Measurements from ENCODE around the gene SLC37A3. TPM values are rescaled to one million over a fixed set of nuclear protein-coding genes. Genes with fewer than 3 reads are reported as not detected.

SLC37A3 gene
- total RNA-seq, 1 donor from 2014 or later = 7.5 TPM

DNA sequence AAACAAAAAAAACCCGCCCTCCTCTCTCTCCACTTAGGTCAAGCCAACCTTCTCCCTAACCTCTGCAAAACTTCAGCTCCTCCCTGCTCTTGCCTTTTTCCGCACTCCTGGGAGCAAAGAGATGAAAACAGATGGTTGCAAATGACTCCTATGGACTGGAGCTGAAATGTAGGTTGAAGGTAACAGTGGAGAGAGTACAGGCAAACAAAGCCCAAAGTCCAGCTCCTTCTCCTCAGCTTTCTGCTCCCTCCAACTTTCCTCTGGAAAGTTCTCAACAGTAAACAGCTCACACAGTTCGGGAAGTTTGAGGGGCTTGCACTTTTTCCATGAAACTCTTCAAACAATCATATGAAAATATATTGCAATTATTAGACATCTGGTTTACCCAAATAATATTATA lies 90.3 kb downstream of the SLC37A3 start:
- H3K4me1 ChIP-seq = no peaks in the 10 kb centered on the region
- no peak for DNase-seq
- no peaks in the 10 kb centered on the region for H3K27me3 ChIP-seq (ENCODE audit: low read depth)
- intact Hi-C loops (cut with micrococcal nuclease) = loop anchor here (10.0 kb wide), 1 partner anchor 133 kb away; the partner anchor contains the start of gene KDM7A
- no peak overlapping the region for H3K27ac ChIP-seq (replicated peaks)
- TF ChIP-seq, protein P1, sequence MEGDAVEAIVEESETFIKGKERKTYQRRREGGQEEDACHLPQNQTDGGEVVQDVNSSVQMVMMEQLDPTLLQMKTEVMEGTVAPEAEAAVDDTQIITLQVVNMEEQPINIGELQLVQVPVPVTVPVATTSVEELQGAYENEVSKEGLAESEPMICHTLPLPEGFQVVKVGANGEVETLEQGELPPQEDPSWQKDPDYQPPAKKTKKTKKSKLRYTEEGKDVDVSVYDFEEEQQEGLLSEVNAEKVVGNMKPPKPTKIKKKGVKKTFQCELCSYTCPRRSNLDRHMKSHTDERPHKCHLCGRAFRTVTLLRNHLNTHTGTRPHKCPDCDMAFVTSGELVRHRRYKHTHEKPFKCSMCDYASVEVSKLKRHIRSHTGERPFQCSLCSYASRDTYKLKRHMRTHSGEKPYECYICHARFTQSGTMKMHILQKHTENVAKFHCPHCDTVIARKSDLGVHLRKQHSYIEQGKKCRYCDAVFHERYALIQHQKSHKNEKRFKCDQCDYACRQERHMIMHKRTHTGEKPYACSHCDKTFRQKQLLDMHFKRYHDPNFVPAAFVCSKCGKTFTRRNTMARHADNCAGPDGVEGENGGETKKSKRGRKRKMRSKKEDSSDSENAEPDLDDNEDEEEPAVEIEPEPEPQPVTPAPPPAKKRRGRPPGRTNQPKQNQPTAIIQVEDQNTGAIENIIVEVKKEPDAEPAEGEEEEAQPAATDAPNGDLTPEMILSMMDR (IDR thresholded peaks at IDR 0.05; ENCODE audit: borderline replicate concordance) = no peak
- H3K4me3 ChIP-seq = no peak overlapping the region
- H3K36me3 ChIP-seq = peaks cover 8% of the 10 kb centered on the region
- peaks cover 13% of the 10 kb centered on the region for H3K9me3 ChIP-seq (replicated peaks)

DNA sequence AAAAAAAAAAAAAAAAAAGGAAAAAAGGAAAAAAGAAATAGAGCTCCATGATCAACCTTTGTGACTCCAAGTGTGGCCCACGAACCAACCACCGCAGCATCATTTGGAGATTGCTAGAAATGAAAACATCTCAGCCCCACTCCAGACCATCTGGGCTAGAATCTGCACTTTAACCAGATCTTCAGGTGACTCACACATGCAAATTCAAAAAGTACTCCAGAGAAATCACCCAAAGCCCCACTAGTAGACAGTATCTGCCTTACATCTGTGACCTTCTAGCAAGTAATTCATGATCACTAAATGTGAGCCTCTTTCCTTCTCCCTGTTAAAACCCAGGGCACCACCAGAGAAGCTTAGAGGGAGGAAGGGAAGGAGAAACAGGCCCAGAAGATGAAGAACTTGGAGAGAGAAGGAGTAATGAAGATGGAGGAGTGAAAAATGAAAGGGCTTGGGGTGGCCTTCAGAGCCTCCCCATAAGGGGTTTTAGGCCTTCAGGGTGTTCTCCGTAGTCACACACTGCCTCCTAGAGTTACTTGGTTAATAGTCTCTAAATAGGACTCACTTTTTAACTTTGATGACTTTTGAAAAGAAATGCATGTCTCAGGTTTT lies 94.0 kb downstream of the SLC37A3 start:
- intact Hi-C loops (cut with micrococcal nuclease) = loop anchor here (10.0 kb wide), 1 partner anchor 129 kb away; the partner anchor contains the start of gene KDM7A
- TF ChIP-seq, protein P1 (IDR thresholded peaks at IDR 0.05; ENCODE audit: borderline replicate concordance) = peak; percentile 58

DNA sequence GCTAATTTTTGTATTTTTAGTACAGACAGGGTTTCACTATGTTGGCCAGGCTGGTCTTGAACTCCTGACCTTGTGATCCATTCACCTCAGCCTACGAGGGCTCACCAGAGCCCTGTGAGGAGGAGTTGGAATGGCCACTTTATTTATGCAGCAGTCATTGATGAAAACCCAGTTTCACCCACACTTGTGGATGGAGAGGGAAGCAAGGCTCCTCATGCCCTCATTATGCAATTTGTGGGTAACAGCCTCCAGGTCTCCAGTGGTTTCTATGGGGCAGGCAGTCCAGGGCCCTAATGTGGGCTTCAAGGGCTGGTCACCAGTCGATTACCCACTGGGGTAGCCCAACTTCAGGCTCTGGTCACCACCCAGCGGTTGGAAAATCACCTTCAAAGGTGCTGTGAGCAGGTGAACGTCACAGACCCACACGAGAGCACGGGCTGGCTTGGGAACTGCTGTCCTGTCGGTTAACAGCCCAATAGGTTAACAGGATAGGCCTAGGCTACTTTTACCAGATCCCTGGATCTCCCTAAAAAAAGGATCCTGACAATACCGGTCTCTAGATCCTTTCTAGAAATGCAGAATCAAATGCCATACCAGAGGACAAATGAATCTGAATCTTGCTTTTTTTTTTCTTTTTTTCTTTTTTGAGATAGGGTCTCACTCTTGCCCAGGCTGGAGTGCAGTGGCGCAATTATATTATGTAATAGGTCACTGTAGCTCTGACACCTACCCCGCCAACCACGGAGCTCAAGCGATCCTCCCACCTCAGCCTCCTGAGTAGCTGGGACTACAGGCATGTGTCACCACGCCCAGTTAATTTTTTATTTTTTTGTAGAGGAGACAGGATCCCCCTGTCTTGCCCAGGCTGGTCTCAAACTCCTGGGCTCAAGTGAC lies 97.8 kb downstream of the SLC37A3 start:
- Histone ChIP-seq H3K27ac (replicated peaks) (no peak overlapping the region), H3K4me3 (no peak overlapping the region), H3K36me3 (no peaks in the 10 kb centered on the region), H3K9me3 (replicated peaks) (no peaks in the 10 kb centered on the region), H3K4me1 (no peaks in the 10 kb centered on the region), H3K27me3 (ENCODE audit: low read depth) (no peaks in the 10 kb centered on the region)
- intact Hi-C loops (cut with micrococcal nuclease) = loop anchor here (10.0 kb wide), 1 partner anchor 126 kb away; the partner anchor contains the start of gene KDM7A
- no peak for DNase-seq
- TF ChIP-seq, protein P1 (IDR thresholded peaks at IDR 0.05; ENCODE audit: borderline replicate concordance) = no peak

More for the DNA sequence above, 94.0 kb downstream of the SLC37A3 start:
- H3K4me1 ChIP-seq = no peaks in the 10 kb centered on the region
- H3K27ac ChIP-seq (replicated peaks) = no peak overlapping the region
- no peaks in the 10 kb centered on the region for H3K27me3 ChIP-seq (ENCODE audit: low read depth)
- DNase-seq = no peak
- H3K4me3 ChIP-seq = no peak overlapping the region
- no peaks in the 10 kb centered on the region for H3K36me3 ChIP-seq
- H3K9me3 ChIP-seq (replicated peaks) = no peaks in the 10 kb centered on the region

DNA sequence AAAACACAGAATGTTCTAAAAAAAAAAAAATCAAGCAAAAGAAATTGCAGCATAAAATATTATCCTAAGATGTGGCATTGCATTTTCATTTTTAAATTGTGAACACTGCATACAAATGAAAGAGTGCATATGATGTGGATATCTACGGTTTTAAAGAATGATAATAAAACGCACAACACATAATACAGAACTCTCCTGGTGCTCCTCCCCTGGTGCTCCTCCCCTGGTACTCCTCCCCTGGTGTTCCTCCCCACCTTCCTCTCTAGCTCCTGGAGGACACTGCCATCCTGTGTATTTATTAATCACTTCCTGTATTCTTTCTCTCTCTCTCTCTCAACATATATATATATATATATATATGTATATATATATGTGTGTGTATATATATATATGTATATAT lies 100.1 kb downstream of the SLC37A3 start:
- Histone ChIP-seq H3K27ac (replicated peaks) (no peak overlapping the region), H3K4me1 (no peaks in the 10 kb centered on the region), H3K4me3 (no peak overlapping the region), H3K9me3 (replicated peaks) (no peaks in the 10 kb centered on the region), H3K27me3 (ENCODE audit: low read depth) (no peaks in the 10 kb centered on the region), H3K36me3 (no peaks in the 10 kb centered on the region)
- intact Hi-C loops (cut with micrococcal nuclease) = no loop called here
- TF ChIP-seq, protein P1 (IDR thresholded peaks at IDR 0.05; ENCODE audit: borderline replicate concordance) = no peak
- no peak for DNase-seq

DNA sequence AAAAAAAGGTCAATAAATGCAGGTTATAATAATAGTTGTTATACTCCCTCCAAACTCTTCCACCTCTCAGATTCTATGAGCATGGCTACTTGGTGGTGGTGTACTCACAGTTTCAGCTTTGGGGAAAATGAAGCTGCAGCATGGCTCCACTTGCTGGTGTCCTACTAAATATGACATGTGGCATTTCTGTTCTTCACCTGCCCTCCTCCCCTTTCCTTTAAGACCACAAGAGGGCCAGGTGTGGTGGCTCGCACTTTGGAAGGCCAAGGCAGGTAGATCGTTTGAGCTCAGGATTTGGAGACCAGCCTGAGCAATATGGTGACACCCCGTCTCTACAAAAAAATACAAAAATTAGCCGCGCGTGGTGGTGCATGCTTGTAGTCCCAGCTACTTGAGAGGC lies 101.1 kb downstream of the SLC37A3 start:
- Histone ChIP-seq H3K36me3 (no peaks in the 10 kb centered on the region), H3K4me3 (no peak overlapping the region), H3K27me3 (ENCODE audit: low read depth) (no peaks in the 10 kb centered on the region), H3K27ac (replicated peaks) (no peak overlapping the region), H3K4me1 (no peaks in the 10 kb centered on the region), H3K9me3 (replicated peaks) (no peaks in the 10 kb centered on the region)
- DNase-seq = no peak
- intact Hi-C loops (cut with micrococcal nuclease) = no loop called here
- TF ChIP-seq, protein P1 (IDR thresholded peaks at IDR 0.05; ENCODE audit: borderline replicate concordance) = no peak
